ENCODE results near the gene PDE10A.

GRCh38 chr6:165298402-165298801 lies 364.6 kb downstream of the PDE10A start:
- no peak for TF ChIP-seq CTCF (IDR thresholded peaks at IDR 0.05; ENCODE audit: insufficient read depth, low read length, poor library complexity, severe bottlenecking)
- TF ChIP-seq EZH2phosphoT487 (conservative IDR thresholded peaks at IDR 0.05; ENCODE audit: low read length): no peak
